ENCODE measurements around the gene CELF4.

CELF4 gene

DNA sequence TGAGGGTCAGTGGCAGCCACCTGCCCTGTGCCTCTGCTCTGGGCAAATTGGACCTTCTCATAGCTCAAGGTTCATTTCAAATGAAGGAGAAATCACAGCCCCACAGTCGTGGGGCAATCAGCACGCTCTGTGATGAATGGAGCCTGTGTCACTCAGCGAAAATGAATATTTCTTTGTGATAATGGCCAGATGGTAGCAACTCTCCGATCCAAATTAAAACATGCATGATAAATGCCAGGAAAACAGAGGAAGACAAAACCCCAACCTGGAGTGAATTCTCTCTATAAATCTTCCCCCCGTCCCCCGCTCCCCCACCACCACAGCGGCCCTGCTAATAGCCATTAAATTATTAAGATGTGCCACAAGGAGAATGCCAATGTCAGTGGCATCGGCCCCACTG lies 258.4 kb downstream of the CELF4 start:
- DNase-seq, result no peak

DNA sequence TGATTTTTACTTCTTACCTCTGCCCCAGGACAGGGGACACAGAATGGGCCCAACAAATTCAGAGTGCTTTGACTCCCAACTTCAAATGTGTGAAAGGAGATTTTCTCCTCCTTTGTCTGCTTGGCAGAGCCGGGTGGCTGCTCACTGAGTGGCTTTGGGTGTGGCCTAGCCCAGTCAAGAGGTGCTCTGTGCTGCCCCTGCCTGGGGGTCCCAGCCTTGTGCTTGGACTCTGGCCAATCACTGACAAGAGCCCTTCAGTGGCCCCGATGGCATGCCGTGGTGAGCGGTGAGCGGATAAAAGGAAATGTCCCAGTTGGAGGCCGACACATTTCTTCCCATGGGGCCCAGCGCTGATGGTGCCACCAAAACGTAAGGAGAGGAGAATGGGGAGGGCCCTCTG lies 259.2 kb downstream of the CELF4 start:
- DNase-seq, result no peak

DNA sequence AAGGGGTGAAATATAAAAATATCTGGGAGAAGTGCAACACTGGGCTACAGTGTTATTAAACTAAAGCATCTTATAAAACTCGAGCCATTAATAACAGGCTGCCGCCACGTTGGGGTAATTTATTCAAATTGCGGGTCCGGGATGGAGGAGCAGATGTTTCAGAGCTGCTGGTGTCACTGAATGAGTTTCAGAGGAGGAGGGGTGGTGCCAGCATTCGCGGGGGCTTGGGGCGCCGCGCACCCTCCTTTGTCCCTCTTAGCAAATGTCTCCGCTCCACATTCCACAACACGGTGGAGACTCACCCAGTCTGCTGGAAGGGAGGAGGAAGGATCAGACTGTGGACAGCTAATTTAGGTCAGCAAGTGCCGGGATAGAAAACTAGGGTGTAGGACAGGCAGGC lies 260.5 kb downstream of the CELF4 start:
- no peak for DNase-seq

DNA sequence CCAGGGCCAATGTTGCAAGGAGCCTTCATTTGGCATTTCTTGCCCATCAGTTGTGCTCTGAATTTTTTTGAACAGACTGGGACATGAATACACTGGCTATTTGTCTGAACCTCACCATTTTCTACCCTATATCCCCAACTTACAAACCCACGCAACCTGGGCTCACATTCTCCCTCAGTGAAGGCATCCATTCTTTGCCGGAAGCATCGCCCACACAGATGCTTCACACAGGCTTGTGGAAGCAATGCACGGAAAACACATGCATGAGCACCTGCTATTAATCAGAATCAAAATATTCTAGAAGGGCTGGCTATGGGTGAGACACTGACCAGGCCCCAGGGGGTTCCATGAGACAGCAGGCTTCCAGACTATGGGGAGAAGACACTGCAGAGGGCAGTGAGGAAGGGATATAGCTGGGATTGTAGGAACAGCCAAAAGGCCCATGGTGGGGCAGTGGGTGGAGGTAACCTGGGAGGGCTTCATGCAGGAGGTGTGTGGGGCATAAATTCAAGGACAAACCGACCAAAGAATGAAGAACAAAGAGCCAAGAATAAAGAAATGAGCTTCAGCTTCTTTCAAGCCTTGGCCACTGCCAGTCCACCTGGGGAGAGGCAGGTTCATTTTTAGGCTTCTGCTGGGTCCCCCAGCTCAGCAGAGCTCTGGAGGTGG lies 261.5 kb downstream of the CELF4 start:
- no peak for DNase-seq

DNA sequence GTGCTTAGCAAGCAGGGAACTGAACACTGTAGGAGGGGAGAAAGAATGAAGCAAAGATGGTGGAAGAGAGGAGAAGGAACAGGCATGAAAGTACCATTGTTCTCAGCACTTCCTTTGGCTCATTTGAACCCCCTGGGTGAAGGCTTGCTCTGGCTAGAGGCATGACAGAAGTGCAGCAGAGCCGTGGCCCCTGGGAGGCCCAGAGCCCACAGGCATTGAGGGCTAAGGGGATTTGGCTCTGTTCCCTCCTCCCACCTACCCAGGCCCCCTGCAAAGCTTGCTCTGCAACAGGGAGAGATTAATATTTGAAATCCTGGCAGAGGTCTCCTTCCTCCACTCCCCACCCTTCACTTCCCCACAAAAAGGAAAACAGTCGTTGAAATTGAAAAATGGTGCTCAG lies 262.6 kb downstream of the CELF4 start:
- DNase-seq, result no peak

DNA sequence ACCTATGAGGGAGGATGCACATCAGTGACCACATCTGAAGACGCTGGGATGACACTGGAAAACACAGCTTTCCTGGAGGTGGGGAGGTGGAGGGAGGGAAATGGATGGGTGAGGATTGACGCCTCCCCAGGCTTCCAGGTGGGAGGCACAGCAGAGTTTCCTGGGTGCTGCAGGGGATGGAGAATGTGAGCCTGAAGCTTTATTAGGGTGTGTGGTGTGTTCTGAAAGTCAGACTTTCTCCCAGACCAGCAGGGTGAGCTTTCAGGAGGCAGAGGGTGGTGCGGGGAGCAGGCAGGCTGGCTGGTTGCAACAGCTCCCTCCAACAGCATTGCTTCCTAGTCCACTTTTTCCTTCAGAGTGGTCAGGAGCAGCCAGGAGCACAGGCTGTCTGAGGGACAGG lies 263.1 kb downstream of the CELF4 start:
- DNase-seq, result no peak

DNA sequence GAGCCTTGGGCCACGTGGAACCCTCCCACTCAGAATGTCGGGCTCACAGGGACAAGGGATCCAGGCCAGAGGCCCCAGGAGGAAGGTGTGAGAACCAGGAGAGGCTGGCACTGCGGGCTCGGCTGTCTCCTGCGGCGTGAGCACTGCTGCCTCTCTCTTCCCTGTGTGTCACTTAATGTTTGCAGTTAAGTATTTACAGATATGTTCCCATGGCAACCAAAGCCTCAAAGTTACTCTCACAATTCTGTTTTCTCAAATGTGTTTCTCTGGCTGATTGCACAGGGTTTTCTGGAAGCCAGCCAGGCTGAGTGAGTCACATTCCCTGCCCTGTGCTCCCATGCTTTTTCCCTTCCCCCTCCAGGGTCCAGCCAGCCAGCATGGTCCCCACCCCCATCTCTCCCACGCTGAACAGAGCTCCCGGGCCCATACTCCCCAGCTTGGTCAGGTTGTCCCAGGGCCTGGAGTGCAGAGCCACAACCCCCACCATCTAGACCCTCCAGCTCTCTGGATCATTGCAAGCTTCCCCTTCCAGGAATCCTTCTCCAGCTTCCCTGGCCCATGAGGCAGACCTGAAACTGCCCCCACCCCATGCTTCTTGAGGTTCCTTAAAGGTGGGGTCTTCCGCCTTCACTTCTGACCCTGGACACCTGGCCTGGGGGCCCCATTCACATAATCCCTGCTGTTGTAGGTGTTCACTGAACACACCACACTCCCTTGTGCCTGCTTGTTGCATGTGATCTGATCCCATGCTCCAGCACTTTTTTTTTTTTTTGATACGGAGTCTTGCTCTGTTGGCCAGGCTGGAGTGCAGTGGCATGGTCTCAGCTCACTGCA lies 265.9 kb downstream of the CELF4 start:
- no peak for DNase-seq

DNA sequence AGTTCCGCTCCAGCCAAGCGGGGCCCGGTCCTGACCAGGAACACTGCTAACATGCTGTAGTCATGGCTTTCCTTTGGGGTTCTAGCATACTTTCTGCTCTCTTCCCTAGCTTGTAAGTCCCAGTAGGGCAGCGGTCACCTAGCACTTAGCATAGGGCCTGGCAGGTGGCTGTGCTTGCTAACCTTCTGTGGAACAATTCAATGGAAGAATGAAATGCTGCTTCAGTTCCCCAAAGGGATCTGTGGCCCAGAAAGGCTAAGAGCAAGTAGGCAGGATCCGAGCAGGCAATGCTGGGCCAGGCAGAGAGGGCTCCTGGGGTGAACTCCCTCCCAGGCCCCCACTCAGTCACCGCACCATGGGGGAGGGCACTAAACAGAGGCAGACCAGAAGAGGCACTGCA lies 266.8 kb downstream of the CELF4 start:
- no peak for DNase-seq

DNA sequence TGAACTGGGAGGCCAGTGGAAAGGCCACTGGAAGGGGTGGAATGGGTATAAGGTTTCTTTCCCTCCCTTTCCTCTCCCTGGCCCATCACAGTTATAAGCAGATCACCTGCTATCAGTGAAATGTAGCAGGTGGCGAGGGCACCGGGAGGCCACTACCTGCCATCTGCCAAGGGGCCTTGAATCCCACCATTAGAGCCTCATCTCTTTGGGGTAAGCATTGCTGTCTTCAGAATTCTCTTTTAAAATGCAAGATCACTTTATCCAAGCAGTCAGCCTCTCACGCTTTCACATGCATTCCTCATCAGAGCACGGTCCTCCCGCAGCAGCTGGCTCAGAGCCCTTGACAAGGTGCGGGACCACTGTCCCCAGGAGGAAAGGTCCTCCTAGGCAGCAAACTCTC lies 268.5 kb downstream of the CELF4 start:
- no peak for DNase-seq

DNA sequence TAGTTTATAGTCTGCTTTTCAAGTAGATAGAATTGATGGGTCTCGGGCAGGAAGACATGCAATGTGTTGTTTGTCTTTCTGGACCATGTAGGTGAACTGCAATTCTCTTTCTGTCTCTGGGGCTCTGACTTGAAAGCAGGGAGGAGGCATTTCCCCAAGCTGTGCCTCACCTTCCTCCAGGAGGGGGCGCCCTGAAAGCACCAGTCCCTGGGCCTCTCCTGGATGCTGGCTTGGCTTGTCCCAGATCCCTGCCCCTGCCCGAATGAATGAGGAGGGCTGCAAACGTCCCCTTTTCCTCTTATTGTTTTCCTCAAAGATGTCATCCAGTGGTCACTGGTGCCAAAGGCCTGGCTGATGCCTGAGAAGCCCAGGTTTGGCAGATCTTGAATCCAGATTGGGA lies 270.6 kb downstream of the CELF4 start:
- DNase-seq, result no peak

DNA sequence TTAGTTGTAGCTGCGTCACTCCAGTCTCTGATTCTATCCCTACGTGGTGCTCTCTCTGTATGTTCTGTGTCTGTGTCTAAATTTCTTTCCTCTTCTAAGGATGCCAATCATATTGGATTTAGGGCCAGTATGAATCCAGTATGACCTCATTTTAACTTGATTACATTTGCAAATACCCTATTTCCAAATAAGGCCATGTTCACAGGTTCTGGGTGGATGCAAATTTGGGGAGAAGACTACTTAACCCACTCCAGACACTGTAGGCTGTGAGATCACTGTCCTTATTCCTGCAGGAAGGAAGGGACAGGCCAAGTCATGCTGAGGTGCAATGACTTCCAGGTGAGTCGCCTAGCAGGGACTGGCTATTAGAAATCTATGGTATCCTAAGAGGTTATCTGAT lies 272.2 kb downstream of the CELF4 start:
- DNase-seq, result no peak

DNA sequence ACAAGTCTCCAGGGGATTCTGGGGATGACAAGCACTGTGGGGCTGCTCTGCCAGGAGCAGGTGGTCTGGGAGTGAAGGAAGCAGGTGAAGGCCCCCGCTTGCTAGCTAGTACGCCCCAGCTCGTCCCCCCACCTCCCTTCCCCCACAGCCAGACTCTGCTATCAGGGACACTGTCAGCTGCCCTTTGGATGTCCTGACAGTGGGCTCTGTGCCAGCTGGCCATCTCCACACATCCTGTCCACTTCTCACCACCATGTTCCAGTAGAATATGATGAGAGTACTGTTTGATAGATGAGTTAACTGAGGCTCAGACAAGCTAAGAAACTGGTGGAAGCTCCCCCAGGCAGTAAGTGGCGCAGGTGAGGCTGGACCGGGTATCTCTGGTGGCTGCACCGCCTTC lies 276.2 kb downstream of the CELF4 start:
- DNase-seq, result no peak

DNA sequence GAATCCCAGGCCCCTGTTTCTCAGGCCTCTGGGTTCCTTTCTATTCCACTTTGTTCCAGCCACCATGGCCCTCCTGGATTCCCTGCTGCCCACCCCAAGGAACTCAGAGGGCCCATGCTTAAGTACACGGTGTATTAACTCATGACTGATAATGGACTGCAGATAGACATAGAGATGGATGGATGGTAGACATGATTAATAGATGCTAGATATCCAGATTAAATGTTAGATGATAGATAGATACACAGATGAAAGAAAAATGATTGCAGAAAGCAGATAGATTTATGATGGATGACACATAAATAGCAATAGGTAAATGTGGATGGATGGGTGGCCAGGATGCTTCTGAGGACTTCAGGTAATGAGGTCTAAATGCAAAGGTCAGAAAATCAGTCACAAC lies 278.0 kb downstream of the CELF4 start:
- no peak for DNase-seq

DNA sequence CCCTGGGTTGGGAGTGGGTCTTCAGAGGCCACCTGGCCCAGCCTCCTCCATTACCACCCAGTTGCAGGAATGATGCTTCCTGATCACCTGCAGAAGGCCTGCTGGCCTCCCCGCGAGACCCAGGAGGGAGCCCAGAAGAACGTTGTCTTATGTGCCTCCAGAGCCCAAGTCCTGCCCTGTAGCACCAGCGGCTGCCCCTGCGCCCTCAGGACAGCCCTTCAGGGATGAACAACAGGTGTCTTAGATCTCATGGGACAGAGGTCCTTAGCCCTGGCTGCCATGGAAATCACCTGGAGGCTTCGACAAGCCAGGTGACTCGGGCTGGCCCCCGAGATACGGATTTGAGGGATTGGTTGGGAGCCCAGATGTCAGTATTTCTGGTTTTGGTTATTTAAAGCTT lies 278.8 kb downstream of the CELF4 start:
- DNase-seq, result no peak

DNA sequence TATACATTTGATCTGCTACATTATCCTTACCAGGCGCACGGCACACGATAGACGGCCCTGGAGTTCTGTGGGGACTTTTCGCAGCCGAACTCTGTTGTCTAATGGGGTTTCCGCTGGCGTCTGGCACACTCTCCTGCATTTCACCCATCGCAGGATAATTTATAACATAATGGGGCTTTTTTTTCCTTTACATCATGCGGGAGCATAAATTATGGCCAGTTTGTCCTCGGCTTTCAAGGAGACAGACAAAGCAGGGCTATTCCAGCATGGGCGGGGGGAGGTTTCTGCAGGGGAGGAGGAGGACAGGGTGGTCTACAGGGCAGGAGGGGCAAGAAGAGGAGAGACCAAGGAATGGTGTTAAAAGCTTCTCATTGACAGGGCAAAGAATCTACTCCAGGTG lies 279.8 kb downstream of the CELF4 start:
- DNase-seq, result no peak

DNA sequence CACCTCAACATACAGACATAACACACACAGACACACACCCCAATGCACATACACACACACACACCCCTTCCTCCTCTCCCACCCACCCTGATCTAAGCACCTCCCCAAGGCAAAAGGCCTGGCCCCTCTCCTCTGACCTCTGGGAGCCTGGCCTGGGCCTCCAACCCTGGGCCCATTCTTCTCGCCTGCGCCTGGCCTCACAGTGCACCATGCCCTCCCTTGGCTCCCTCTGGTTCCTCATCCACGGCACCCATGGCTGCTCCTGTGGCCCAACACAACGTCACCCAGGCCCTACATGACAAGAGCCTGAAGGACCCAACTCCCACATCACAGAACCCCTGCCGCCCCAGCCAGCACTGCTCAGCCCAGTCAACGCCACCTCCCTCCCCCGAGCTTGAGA lies 281.3 kb downstream of the CELF4 start:
- no peak for DNase-seq

DNA sequence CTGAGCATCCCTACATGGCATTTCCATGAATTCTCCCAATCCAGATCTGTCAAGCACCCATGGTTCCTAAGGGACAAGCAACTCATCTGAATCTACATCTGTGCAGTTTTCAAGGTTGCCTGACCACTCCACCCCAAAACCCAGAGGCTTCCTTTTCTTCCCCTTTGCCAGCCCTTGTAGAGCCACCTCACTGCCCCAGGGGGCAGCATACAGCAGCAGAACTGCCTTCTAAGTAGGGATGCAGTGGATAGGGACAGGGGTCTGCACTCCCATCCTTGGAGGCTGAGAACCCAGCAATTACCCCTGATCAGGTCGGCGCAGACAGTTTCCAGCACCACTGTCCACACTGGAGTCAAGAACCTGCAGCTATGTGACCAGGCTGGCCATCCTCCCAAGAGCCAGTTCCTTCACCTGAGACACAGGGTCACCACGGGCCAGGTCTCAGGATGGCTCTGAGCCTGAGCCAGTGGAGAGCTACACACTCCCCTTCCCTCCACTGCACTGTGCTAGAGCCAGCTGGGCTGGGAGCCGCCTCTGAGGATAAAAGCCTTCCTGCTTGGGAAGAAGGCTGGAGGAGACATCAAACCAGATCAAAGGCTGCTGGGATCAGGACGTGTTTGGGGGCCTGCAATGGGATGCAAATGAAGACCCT lies 283.1 kb downstream of the CELF4 start:
- no peak for DNase-seq

DNA sequence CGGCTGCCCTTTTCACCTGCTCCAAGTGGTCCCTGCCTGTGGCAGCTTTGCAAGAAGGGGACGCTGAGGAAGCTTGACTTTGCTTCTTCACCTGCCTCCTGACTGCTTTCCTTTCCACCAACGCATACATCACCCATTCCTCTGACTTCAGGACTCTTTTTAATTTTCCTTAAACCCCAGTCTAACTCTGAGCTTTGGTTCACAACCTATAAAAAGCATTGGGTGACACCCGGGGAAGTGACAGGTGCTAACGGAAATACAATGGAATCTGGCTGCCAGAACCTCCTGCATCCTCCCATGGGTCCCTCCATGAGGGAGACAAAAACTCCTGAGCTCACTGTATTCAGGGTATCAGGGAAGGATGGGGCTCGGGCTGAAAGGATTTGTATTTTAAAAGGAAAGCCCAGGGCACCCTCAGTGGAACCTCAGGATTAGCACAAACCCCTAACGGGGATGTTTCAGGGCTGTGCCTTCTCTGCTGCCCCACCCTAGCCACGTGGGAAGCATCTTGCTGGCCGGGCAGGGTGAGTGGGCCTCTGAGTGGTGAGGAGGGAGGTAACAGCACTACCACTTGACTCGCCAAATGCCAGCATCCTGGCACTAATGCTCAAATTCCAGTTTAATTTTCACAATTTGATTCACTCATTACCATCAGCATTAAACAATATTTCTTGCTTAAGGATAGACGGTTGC lies 284.8 kb downstream of the CELF4 start:
- DNase-seq, result no peak

DNA sequence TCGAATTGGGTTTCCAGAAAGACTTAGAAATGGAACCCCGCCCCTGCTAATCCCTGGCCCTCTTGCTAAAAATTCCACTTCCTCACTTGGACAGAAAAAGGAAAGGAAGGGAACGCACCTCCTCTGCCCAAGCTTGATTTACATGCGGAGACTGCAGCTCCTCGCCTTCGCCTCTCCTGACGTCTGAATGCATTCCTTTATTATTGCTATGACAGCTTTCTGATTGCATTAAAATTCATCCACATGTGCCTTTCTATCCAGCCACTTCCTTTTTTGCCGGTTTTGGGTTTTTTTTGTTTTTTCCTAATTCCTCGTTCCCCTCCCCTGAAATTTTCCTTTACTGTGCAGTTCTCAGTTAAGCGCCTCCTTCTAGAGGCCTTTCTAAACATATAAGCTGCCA lies 287.8 kb downstream of the CELF4 start:
- no peak for DNase-seq

DNA sequence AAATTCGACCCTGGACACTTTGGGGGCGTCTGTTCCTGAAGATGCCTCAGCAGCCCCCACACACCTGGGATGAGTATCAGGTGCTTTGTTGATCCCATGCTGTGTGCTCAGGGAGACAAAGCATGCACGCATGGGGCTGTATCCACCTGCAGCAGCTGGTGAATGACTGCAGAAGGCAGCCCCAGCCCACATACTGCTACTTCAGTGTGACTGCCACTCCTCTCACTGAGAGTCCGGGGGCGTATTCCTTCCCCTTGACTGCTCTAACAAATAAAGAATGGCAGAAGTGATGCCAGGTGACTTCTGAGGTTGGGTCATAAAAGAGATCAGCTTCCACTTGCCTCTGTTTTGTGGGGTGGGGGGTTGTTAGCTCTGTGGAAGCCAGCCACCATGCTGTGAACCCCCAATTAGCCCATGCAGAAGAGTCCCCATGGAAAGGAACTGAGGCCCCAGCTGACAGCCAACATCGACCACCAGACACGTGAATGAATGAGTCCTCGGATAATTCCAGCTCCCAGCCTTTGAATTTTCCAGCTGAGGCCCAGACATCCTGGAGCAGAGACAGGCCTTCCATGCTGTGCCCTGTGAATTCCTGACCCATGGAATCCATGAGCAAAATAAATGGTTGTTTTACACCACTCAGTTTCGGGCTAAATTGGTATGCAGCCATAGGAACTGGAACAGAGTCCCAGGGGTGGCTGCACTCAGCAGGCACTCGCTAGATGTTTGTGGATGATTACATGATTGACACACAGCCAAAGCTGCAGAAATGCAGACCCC lies 289.3 kb downstream of the CELF4 start:
- no peak for DNase-seq

DNA sequence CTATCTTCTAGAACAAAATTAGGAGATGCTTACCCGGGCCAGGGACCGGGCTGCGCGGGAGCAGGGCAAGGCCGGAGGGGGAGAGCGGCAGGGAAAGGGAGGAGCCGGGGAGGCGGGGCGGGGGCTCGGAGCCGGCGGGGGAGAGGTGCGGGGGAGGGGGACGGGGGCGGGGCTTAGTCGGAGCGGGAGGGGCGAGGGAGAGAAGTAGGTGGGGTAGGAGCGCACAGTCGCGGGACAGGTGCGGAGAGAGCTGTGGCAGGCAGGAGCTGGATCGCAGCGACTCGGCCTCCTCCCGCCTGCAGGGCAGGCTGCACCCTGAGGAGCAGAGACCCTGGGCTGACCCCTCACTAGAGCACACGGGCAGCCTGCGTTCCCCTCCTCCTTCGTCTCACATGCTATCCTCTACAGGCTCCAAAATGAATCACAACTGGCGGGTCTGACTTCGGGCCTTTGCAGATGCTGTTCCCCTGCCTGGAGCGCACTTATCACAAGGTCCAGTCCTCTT lies 290.3 kb downstream of the CELF4 start:
- no peak for DNase-seq
